Measurements from ENCODE around the gene PAMR1.
A peak's percentile ranks its signal among the peaks of the same experiment; 100 is the strongest.

PAMR1 gene

GRCh38 chr11:35558513-35558912, 33.1 kb upstream of the PAMR1 start:
- Histone ChIP-seq H4K91ac (ENCODE audit: low read length) (no peak overlapping the region), H2BK15ac (ENCODE audit: low read depth, poor library complexity, severe bottlenecking) (no peak overlapping the region)

GRCh38 chr11:35555488-35555887, 30.1 kb upstream of the PAMR1 start:
- no peak for DNase-seq
- Histone ChIP-seq H3K27ac (ENCODE audit: low read length, poor library complexity, severe bottlenecking) (no peak overlapping the region), H2BK120ac (ENCODE audit: low read depth, low read length) (no peak overlapping the region), H2BK12ac (ENCODE audit: low read length in 2 of 2) (no peak overlapping the region), H2AK5ac (ENCODE audit: low read length, severe bottlenecking) (no peak overlapping the region), H3K79me1 (replicated peaks; ENCODE audit: low read length, poor library complexity, severe bottlenecking) (no peaks in the 10 kb centered on the region), H2BK5ac (ENCODE audit: low read depth, low read length, poor library complexity, severe bottlenecking) (no peak overlapping the region), H3K4me1 (ENCODE audit: control insufficient read depth, insufficient read depth, low read depth, low read length) (peaks cover 6% of the 10 kb centered on the region), H3K18ac (ENCODE audit: low read depth in 1 of 2, low read length in 2 of 2) (no peak overlapping the region), H3K4me2 (ENCODE audit: low read length, poor library complexity, severe bottlenecking) (no peak overlapping the region), H3K4me3 (ENCODE audit: insufficient read depth in 1 of 2, low read depth in 1 of 2, low read length in 2 of 2) (peak overlapping the region in 1 of 2 experiments; percentile 30), H3K27me3 (ENCODE audit: control insufficient read depth in 1 of 2, insufficient read depth in 1 of 2, low read length in 2 of 2) (peaks cover 0 to 12% of the 10 kb centered on the region in 2 experiments), H2BK15ac (ENCODE audit: low read depth, poor library complexity, severe bottlenecking) (no peak overlapping the region), H3K14ac (ENCODE audit: low read length in 2 of 2) (no peak overlapping the region), H4K8ac (ENCODE audit: low read length) (no peak overlapping the region), H2AFZ (ENCODE audit: low read depth, low read length) (no peak overlapping the region), H3K36me3 (ENCODE audit: control insufficient read depth in 1 of 2, insufficient read depth in 2 of 2, low read depth in 1 of 2, low read length in 2 of 2) (no peaks in the 10 kb centered on the region), H3K4ac (ENCODE audit: low read depth in 1 of 2, low read length in 2 of 2) (no peak overlapping the region), H4K91ac (ENCODE audit: low read length) (no peak overlapping the region), H3K9me3 (ENCODE audit: control insufficient read depth, low read length) (no peaks in the 10 kb centered on the region), H3K23ac (ENCODE audit: low read length in 2 of 2) (no peak overlapping the region), H3K9ac (ENCODE audit: low read length) (peak overlapping the region; percentile 50)

More at GRCh38 chr11:35558513-35558912, 33.1 kb upstream of the PAMR1 start:
- H3K4me2 ChIP-seq (ENCODE audit: low read length, poor library complexity, severe bottlenecking) = no peak overlapping the region
- H3K14ac ChIP-seq (ENCODE audit: low read length in 2 of 2) = no peak overlapping the region
- no peak overlapping the region for H3K4ac ChIP-seq (ENCODE audit: low read depth in 1 of 2, low read length in 2 of 2)
- H3K27me3 ChIP-seq (ENCODE audit: control insufficient read depth in 1 of 2, insufficient read depth in 1 of 2, low read length in 2 of 2) = peaks cover 0 to 18% of the 10 kb centered on the region in 2 experiments
- H2BK12ac ChIP-seq (ENCODE audit: low read length in 2 of 2) = no peak overlapping the region
- H3K9ac ChIP-seq (ENCODE audit: low read length) = no peak overlapping the region
- no peaks in the 10 kb centered on the region for H3K9me3 ChIP-seq (ENCODE audit: control insufficient read depth, low read length)
- no peak overlapping the region for H3K4me3 ChIP-seq (ENCODE audit: insufficient read depth in 1 of 2, low read depth in 1 of 2, low read length in 2 of 2)
- no peaks in the 10 kb centered on the region for H3K36me3 ChIP-seq (ENCODE audit: control insufficient read depth in 1 of 2, insufficient read depth in 2 of 2, low read depth in 1 of 2, low read length in 2 of 2)
- no peak overlapping the region for H2AFZ ChIP-seq (ENCODE audit: low read depth, low read length)
- no peak overlapping the region for H4K8ac ChIP-seq (ENCODE audit: low read length)
- DNase-seq = peak; percentile 93
- no peak overlapping the region for H3K27ac ChIP-seq (ENCODE audit: low read length, poor library complexity, severe bottlenecking)
- no peak overlapping the region for H3K18ac ChIP-seq (ENCODE audit: low read depth in 1 of 2, low read length in 2 of 2)
- WGBS = 64% methylated on average over 3 of the region's 3 CpGs
- no peak overlapping the region for H2BK120ac ChIP-seq (ENCODE audit: low read depth, low read length)
- no peak overlapping the region for H3K23ac ChIP-seq (ENCODE audit: low read length in 2 of 2)
- H3K4me1 ChIP-seq (ENCODE audit: control insufficient read depth, insufficient read depth, low read depth, low read length) = peaks cover 4% of the 10 kb centered on the region
- H2AK5ac ChIP-seq (ENCODE audit: low read length, severe bottlenecking) = no peak overlapping the region
- H2BK5ac ChIP-seq (ENCODE audit: low read depth, low read length, poor library complexity, severe bottlenecking) = no peak overlapping the region
- no peaks in the 10 kb centered on the region for H3K79me1 ChIP-seq (replicated peaks; ENCODE audit: low read length, poor library complexity, severe bottlenecking)

DNA sequence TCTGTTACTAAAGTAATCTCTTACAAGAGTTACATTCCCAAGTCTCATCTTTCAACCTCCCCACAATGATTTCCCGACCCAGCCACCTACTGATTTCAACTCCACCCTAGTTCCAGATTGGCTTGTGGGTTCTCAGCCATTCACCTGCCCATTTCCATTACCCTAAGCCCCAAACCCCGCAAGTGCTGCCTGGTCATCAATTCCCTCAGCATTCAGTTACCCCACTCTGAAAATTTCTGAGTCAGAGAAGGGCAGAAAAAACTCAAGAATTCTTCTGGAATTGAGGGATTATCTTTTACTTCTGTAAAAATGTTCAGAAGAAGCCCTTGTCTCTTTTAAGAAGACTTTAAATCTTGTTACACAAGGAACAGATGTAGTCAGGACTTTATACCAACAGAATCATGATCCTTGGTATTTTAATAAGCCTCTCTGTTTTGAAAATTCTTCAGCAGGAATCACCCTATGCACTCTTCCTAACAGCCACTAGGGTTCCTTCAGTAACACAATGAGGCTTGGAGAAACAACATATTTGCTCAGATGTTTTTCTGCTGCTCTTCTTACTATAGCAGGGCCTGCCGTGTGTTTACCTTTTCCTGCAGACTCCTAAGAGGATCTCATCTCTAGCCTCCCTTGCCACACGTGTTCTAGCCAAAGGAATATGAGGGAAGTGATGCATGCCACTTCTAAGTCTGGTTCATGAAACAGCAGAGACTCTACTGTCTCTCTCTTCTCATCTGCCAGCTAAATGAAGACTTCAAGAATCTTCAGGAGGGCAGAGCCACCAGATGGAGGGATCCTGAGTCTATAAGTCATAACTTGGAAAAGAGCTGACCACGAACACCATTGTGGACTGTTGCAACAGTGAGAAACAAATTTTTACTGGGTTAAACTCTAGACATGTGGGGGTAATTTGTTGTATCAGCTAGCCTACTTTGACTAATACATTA, 29.3 kb upstream of the PAMR1 start:
- no peaks in the 10 kb centered on the region for H3K79me1 ChIP-seq (replicated peaks; ENCODE audit: low read length, poor library complexity, severe bottlenecking)
- H4K8ac ChIP-seq (ENCODE audit: low read length) = peak overlapping the region; percentile 82
- H2BK5ac ChIP-seq (ENCODE audit: low read depth, low read length, poor library complexity, severe bottlenecking) = no peak overlapping the region
- H3K18ac ChIP-seq (ENCODE audit: low read depth in 1 of 2, low read length in 2 of 2) = peak overlapping the region; percentile 80 to 89
- peak overlapping the region; percentile 50 for H3K9ac ChIP-seq (ENCODE audit: low read length)
- H3K23ac ChIP-seq (ENCODE audit: low read length in 2 of 2) = no peak overlapping the region
- H3K36me3 ChIP-seq (ENCODE audit: control insufficient read depth in 1 of 2, insufficient read depth in 2 of 2, low read depth in 1 of 2, low read length in 2 of 2) = no peaks in the 10 kb centered on the region
- no peak overlapping the region for H3K14ac ChIP-seq (ENCODE audit: low read length in 2 of 2)
- no peak overlapping the region for H2AK5ac ChIP-seq (ENCODE audit: low read length, severe bottlenecking)
- H3K27ac ChIP-seq (ENCODE audit: low read length, poor library complexity, severe bottlenecking) = no peak overlapping the region
- WGBS = 40% methylated on average over 2 of the region's 5 CpGs
- DNase-seq = peak; percentile 67
- H3K4me2 ChIP-seq (ENCODE audit: low read length, poor library complexity, severe bottlenecking) = no peak overlapping the region
- H3K27me3 ChIP-seq (ENCODE audit: control insufficient read depth in 1 of 2, insufficient read depth in 1 of 2, low read length in 2 of 2) = peaks cover 0 to 6% of the 10 kb centered on the region in 2 experiments
- peak overlapping the region in 1 of 2 experiments; percentile 29 for H2BK12ac ChIP-seq (ENCODE audit: low read length in 2 of 2)
- peaks cover 6% of the 10 kb centered on the region for H3K4me1 ChIP-seq (ENCODE audit: control insufficient read depth, insufficient read depth, low read depth, low read length)
- H3K4ac ChIP-seq (ENCODE audit: low read depth in 1 of 2, low read length in 2 of 2) = peak overlapping the region; percentile 46 to 86
- H3K4me3 ChIP-seq (ENCODE audit: insufficient read depth in 1 of 2, low read depth in 1 of 2, low read length in 2 of 2) = no peak overlapping the region
- no peak overlapping the region for H2BK15ac ChIP-seq (ENCODE audit: low read depth, poor library complexity, severe bottlenecking)
- no peak overlapping the region for H2AFZ ChIP-seq (ENCODE audit: low read depth, low read length)
- H4K91ac ChIP-seq (ENCODE audit: low read length) = no peak overlapping the region
- no peak overlapping the region for H2BK120ac ChIP-seq (ENCODE audit: low read depth, low read length)
- no peaks in the 10 kb centered on the region for H3K9me3 ChIP-seq (ENCODE audit: control insufficient read depth, low read length)

DNA sequence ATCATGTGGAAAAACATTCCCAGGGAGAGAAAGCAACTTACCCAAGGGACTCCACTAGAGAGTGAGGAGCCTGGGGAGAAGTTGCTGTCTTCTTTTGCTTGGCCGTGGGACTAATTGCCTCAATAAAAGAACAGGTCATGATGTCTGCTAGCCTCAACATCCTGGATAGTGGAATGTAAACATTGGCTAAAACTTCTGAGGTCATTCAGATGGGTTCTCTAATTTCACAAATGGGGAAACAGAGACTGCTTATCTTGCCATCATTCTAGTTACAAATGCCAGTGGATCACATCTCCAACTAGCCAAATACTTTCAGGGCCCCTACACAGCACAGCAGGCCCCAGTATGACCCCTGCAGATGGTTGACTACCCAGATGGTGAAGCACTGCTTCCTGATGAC, 28.4 kb upstream of the PAMR1 start:
- peak overlapping the region in 1 of 2 experiments; percentile 86 for H3K4ac ChIP-seq (ENCODE audit: low read depth in 1 of 2, low read length in 2 of 2)
- no peak overlapping the region for H4K8ac ChIP-seq (ENCODE audit: low read length)
- H3K4me3 ChIP-seq (ENCODE audit: insufficient read depth in 1 of 2, low read depth in 1 of 2, low read length in 2 of 2) = no peak overlapping the region
- H3K27ac ChIP-seq (ENCODE audit: low read length, poor library complexity, severe bottlenecking) = peak overlapping the region; percentile 37
- no peak overlapping the region for H3K4me2 ChIP-seq (ENCODE audit: low read length, poor library complexity, severe bottlenecking)
- no peak overlapping the region for H3K14ac ChIP-seq (ENCODE audit: low read length in 2 of 2)
- no peaks in the 10 kb centered on the region for H3K36me3 ChIP-seq (ENCODE audit: control insufficient read depth in 1 of 2, insufficient read depth in 2 of 2, low read depth in 1 of 2, low read length in 2 of 2)
- WGBS = 0% methylated on average over 1 of the region's 1 CpG
- no peak overlapping the region for H4K91ac ChIP-seq (ENCODE audit: low read length)
- peak overlapping the region; percentile 27 for H2BK120ac ChIP-seq (ENCODE audit: low read depth, low read length)
- H2AFZ ChIP-seq (ENCODE audit: low read depth, low read length) = no peak overlapping the region
- H3K9ac ChIP-seq (ENCODE audit: low read length) = no peak overlapping the region
- H2AK5ac ChIP-seq (ENCODE audit: low read length, severe bottlenecking) = peak overlapping the region; percentile 55
- peak; percentile 94 for DNase-seq
- peaks cover 0 to 6% of the 10 kb centered on the region in 2 experiments for H3K27me3 ChIP-seq (ENCODE audit: control insufficient read depth in 1 of 2, insufficient read depth in 1 of 2, low read length in 2 of 2)
- no peaks in the 10 kb centered on the region for H3K9me3 ChIP-seq (ENCODE audit: control insufficient read depth, low read length)
- no peaks in the 10 kb centered on the region for H3K79me1 ChIP-seq (replicated peaks; ENCODE audit: low read length, poor library complexity, severe bottlenecking)
- peaks cover 7% of the 10 kb centered on the region for H3K4me1 ChIP-seq (ENCODE audit: control insufficient read depth, insufficient read depth, low read depth, low read length)
- H2BK15ac ChIP-seq (ENCODE audit: low read depth, poor library complexity, severe bottlenecking) = no peak overlapping the region
- H2BK12ac ChIP-seq (ENCODE audit: low read length in 2 of 2) = peak overlapping the region in 1 of 2 experiments; percentile 83
- no peak overlapping the region for H3K23ac ChIP-seq (ENCODE audit: low read length in 2 of 2)
- no peak overlapping the region for H2BK5ac ChIP-seq (ENCODE audit: low read depth, low read length, poor library complexity, severe bottlenecking)
- peak overlapping the region; percentile 57 to 72 for H3K18ac ChIP-seq (ENCODE audit: low read depth in 1 of 2, low read length in 2 of 2)

All from mesenchymal stem cell (in vitro differentiated cells and primary cell).